Epithelial cell of proximal tubule (primary cell): ENCODE results near the gene BARD1. TPM values are rescaled to one million over a fixed set of nuclear protein-coding genes. Genes with fewer than 3 reads are reported as not detected.
"Not testable (repeated sequence)": the region's sequence is repeated elsewhere in the genome, so short reads cannot be mapped to it uniquely, and the experiment has no call there.

Source experiments
- DNase-seq: peaks from one replicate; pipeline ENCODE4 v3.0.0-alpha.2; 2011; ENCODE audit warnings: low read depth
- H3K4me3 ChIP-seq: 2 replicates; pipeline ENCODE4 v1.5.1; 2011; ENCODE audit warnings: low read depth, mild to moderate bottlenecking, low read length
- CTCF ChIP-seq: conservative IDR thresholded peaks from 2 replicates; pipeline ENCODE4 v1.5.1; 2012; ENCODE audit warnings: low read depth, mild to moderate bottlenecking, low read length
- total RNA-seq: library from RNA; depleted of rRNA; stranded (reverse); fragments of >200 nt; gene quantifications from 2 replicates; pipeline ENCODE4 v1.2.3, GENCODE V29; 2015

BARD1 gene
- total RNA-seq, 1 donor from 2014 or later = 29.3 TPM

DNA sequence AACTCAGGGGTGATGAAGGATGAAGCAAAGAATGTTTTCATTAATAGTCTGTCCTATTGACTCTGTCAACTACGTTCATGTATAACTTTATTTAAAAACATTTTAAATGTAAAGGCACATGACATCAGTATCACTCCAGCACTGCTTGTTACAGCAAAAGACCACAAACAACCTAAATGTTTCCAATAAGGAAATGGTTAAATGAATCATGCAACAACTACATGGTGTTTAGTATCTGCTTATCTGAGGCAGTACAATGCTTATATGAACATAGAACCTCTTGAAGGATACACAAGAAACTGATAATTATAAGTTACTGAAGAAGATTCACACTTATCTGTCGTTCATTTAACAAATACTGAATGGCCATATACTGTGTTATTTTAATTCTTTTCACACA, 8.4 kb downstream of the BARD1 start:
- no peak overlapping the region for H3K4me3 ChIP-seq
- no peak for TF ChIP-seq CTCF
- DNase-seq = no peak

- DNase-seq = no peak
- TF ChIP-seq CTCF = no peak
- H3K4me3 ChIP-seq = no peak overlapping the region
Observed at GRCh38 chr2:214800180-214800579, 9.3 kb downstream of the BARD1 start.

DNA sequence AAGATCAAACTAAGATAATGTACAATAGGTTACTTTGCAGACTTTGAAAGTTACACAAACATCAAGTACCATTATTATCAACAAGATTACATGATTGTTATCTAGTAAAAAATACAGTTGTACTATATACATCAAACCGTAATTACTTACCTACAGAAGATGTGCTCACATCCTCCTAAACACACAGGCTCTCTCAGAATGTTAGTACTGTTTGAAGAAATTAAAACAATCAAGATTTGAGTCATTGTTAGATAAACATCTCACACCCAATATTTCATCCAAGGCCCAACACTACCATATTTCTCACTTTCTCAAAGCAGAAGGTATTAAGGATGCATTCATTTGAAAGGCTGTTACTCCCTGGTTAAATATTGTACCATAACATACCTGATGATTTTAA, 12.6 kb downstream of the BARD1 start:
- TF ChIP-seq CTCF = no peak
- H3K4me3 ChIP-seq = no peak overlapping the region
- DNase-seq = no peak

DNA sequence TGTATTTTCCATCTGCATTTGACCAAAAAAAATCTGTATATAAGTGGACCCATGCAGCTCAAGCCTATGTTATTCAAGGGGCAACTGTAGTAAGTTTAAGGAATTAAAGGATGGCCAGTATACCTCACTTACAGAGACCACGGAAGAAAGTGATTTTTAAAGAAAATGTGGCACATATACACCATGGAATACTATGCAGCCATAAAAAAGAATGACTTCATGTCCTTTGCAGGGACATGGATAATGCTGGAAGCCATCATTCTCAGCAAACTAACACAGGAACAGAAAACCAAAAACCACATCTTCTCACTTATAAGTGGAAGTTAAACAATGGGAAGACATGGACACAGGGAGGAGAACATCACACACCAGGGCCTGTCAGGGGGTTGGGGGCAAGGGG, 26.3 kb downstream of the BARD1 start:
- not testable (repeated sequence) for DNase-seq, H3K4me3 ChIP-seq

DNA sequence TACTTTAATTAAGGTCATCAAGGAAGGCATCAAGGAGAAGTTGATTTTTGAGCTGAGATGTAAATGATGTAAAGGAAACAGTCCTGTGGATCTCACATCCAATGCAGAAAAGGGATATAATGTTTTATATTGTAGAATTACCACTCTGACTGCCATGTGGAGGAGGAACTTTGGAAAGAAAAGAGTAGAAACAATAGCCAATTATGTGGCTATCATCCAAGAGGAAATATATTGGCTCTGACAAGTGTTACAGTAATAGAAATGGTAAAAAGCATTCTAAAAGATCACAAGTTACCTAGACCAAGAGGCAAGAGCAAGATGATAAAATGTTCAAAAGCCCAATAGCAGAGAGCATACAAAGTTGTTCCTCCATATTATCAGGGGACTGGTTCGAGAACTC, 26.8 kb downstream of the BARD1 start:
- no peak for DNase-seq
- no peak overlapping the region for H3K4me3 ChIP-seq
- no peak for TF ChIP-seq CTCF

- DNase-seq = no peak
- H3K4me3 ChIP-seq = no peak overlapping the region
- TF ChIP-seq CTCF = no peak
Observed at GRCh38 chr2:214781226-214781625, 28.3 kb downstream of the BARD1 start.

DNA sequence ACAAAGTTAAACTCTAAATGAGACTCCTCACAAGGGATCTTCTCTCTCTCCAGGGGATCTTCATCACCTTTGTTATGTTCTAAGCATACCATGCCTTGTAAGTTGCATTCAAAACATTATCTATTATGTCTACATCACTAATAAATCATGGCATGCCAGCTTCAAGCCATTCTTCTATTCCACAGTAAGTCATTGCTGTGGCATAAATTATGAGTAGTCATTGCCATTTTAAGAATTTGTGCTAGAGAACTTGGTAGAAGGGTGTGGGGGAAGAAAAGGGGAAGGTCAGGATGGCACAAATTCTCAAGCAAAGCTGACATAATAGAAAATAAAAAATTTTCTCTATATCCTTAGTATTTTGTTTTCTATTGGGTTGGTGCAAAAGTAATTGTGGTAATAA, 33.5 kb downstream of the BARD1 start:
- no peak overlapping the region for H3K4me3 ChIP-seq
- DNase-seq = no peak
- no peak for TF ChIP-seq CTCF

- no peak for DNase-seq
- no peak overlapping the region for H3K4me3 ChIP-seq
- TF ChIP-seq CTCF = no peak
Observed at GRCh38 chr2:214774108-214774507, 35.4 kb downstream of the BARD1 start.
